SU-DHL-6 (cell line): ENCODE measurements around the gene DYNLL2.

Experiments
- H2AFZ ChIP-seq: fragments of 200-600 bp; sonication (generic); 2 replicates; pipeline ENCODE4 v1.6.1; 2014; ENCODE audit warnings: low read depth, mild to moderate bottlenecking, moderate library complexity, mixed read lengths, antibody characterized with exemption, low read length; ENCODE audit not compliant: severe bottlenecking
- H3F3A ChIP-seq: fragments of 200-600 bp; shearing (Covaris generic); 2 replicates; pipeline ENCODE4 v1.6.0; 2016; ENCODE audit warnings: antibody characterized with exemption, mild to moderate bottlenecking; ENCODE audit not compliant: insufficient read depth
- H3K27ac ChIP-seq: fragments of 200-600 bp; sonication (generic); 2 replicates; pipeline ENCODE4 v1.5.1; 2016; ENCODE audit warnings: low read depth, mild to moderate bottlenecking, low read length, moderate library complexity, mixed read lengths
- H3K27me3 ChIP-seq: fragments of 200-600 bp; sonication (generic), shearing (Covaris generic); 2 replicates; pipeline ENCODE4 v1.6.0; 2014; ENCODE audit warnings: mild to moderate bottlenecking, low read length
- H3K36me3 ChIP-seq: fragments of 200-600 bp; sonication (generic); 2 replicates; pipeline ENCODE4 v1.6.1; 2014; ENCODE audit warnings: mild to moderate bottlenecking, low read length, mixed read lengths
- H3K4me2 ChIP-seq: fragments of 300-600, 200-600 bp; shearing (Covaris generic), sonication (generic); 2 replicates; pipeline ENCODE4 v1.6.0; 2014; ENCODE audit warnings: low read length, low read depth, mild to moderate bottlenecking; ENCODE audit not compliant: poor library complexity, severe bottlenecking
- H3K4me3 ChIP-seq: fragments of 200-600 bp; sonication (generic); 2 replicates; pipeline ENCODE4 v1.5.1; 2014; ENCODE audit warnings: antibody characterized with exemption, low read length, mild to moderate bottlenecking, mixed read lengths; ENCODE audit not compliant: insufficient read depth, poor library complexity, severe bottlenecking
- H3K79me2 ChIP-seq: fragments of 200-600 bp; sonication (generic); 2 replicates; pipeline ENCODE4 v1.6.1; 2014; ENCODE audit warnings: mild to moderate bottlenecking, low read length, moderate library complexity; ENCODE audit not compliant: insufficient read depth
- H3K9ac ChIP-seq: fragments of 200-600 bp; sonication (generic); 2 replicates; pipeline ENCODE4 v1.7.0; 2014; ENCODE audit warnings: mild to moderate bottlenecking, low read length
- H3K9me2 ChIP-seq: fragments of 200-600 bp; sonication (generic); replicated peaks from 2 replicates; pipeline ENCODE4 v1.6.1; 2014; ENCODE audit warnings: low read length; ENCODE audit not compliant: insufficient read depth
- H3K9me3 ChIP-seq: fragments of 200-600 bp; sonication (generic); 2 replicates; pipeline ENCODE4 v1.6.1; 2014; ENCODE audit warnings: low read length, mixed read lengths; ENCODE audit not compliant: insufficient read depth
- H4K20me1 ChIP-seq: fragments of 200-600 bp; sonication (generic); 2 replicates; pipeline ENCODE4 v1.6.1; 2014; ENCODE audit warnings: low read depth, mild to moderate bottlenecking, antibody characterized with exemption, low read length, moderate library complexity, mixed read lengths
- CTCF ChIP-seq: fragments of 200-600 bp; sonication (generic); IDR thresholded peaks from one replicate; pipeline ENCODE4 v1.5.1; 2017; ENCODE audit warnings: antibody characterized with exemption, mild to moderate bottlenecking, low read length, moderate library complexity; ENCODE audit not compliant: insufficient read depth, poor library complexity, severe bottlenecking
- EZH2phosphoT487 ChIP-seq: fragments of 200-600 bp; sonication (generic), shearing (Covaris generic); conservative IDR thresholded peaks from 2 replicates; pipeline ENCODE4 v1.6.1; 2018; ENCODE audit warnings: mild to moderate bottlenecking, antibody characterized with exemption, low read length, moderate library complexity, mixed read lengths

DYNLL2 gene

GRCh38 chr17:58105093-58105492 lies 21.9 kb downstream of the DYNLL2 start:
- Histone ChIP-seq H3K4me3 (no peak overlapping the region), H3K27me3 (no peaks in the 10 kb centered on the region), H3K9ac (no peak overlapping the region), H2AFZ (no peak overlapping the region), H3K36me3 (no peaks in the 10 kb centered on the region), H3K79me2 (no peaks in the 10 kb centered on the region), H3F3A (no peaks in the 10 kb centered on the region), H3K9me2 (no peaks in the 10 kb centered on the region), H3K9me3 (no peaks in the 10 kb centered on the region), H3K4me2 (no peak overlapping the region), H3K27ac (no peak overlapping the region), H4K20me1 (no peaks in the 10 kb centered on the region)
- TF ChIP-seq EZH2phosphoT487 (no peak), CTCF (no peak)

- Histone ChIP-seq H3K27ac (no peak overlapping the region), H2AFZ (no peak overlapping the region), H3K79me2 (no peaks in the 10 kb centered on the region), H3K9me2 (no peaks in the 10 kb centered on the region), H3K9me3 (no peaks in the 10 kb centered on the region), H3K4me3 (no peak overlapping the region), H3K4me2 (no peak overlapping the region), H3K9ac (no peak overlapping the region), H3K36me3 (no peaks in the 10 kb centered on the region), H3K27me3 (no peaks in the 10 kb centered on the region), H4K20me1 (no peaks in the 10 kb centered on the region), H3F3A (no peaks in the 10 kb centered on the region)
- TF ChIP-seq CTCF, result no peak
These were observed 24.1 kb downstream of the DYNLL2 start for GRCh38 chr17:58107306-58107705.

- TF ChIP-seq CTCF (no peak), EZH2phosphoT487 (no peak)
- H3K36me3 ChIP-seq, result no peaks in the 10 kb centered on the region
These were observed 26.0 kb downstream of the DYNLL2 start for GRCh38 chr17:58109197-58109596.

DNA sequence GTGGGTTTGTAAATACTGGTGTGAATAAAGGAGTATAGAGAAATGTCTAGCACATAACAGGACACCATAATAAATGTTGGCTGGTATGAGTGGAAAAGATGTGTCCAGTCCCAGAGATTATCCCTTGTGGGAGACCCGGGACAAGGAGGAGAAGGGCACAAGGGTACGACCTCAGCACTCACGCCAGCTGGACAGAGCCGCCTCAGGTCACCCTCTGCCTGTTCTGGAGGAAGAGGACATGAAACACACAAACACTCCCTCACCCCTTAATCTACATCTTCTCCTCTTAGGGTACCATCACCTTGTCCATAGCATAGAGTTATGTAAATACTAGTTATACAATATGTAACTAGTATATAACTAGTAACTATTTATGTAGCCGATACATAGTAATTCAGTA lies 26.8 kb downstream of the DYNLL2 start:
- no peak overlapping the region for H3K4me3 ChIP-seq
- H3K27me3 ChIP-seq, result no peaks in the 10 kb centered on the region
- no peaks in the 10 kb centered on the region for H4K20me1 ChIP-seq
- H3K9ac ChIP-seq, result no peak overlapping the region
- no peaks in the 10 kb centered on the region for H3K9me3 ChIP-seq
- no peak overlapping the region for H3K4me2 ChIP-seq
- no peaks in the 10 kb centered on the region for H3K36me3 ChIP-seq
- H3K79me2 ChIP-seq, result no peaks in the 10 kb centered on the region
- H3K9me2 ChIP-seq, result no peaks in the 10 kb centered on the region
- TF ChIP-seq CTCF (no peak), EZH2phosphoT487 (no peak)
- H2AFZ ChIP-seq, result no peak overlapping the region
- H3F3A ChIP-seq, result no peaks in the 10 kb centered on the region
- no peak overlapping the region for H3K27ac ChIP-seq

More at GRCh38 chr17:58109197-58109596, 26.0 kb downstream of the DYNLL2 start:
- H3K4me2 ChIP-seq, result no peak overlapping the region
- no peaks in the 10 kb centered on the region for H3F3A ChIP-seq
- H2AFZ ChIP-seq, result no peak overlapping the region
- no peak overlapping the region for H3K4me3 ChIP-seq
- no peak overlapping the region for H3K9ac ChIP-seq
- no peaks in the 10 kb centered on the region for H3K9me3 ChIP-seq
- H3K79me2 ChIP-seq, result no peaks in the 10 kb centered on the region
- no peaks in the 10 kb centered on the region for H4K20me1 ChIP-seq
- no peak overlapping the region for H3K27ac ChIP-seq
- H3K9me2 ChIP-seq, result no peaks in the 10 kb centered on the region
- H3K27me3 ChIP-seq, result no peaks in the 10 kb centered on the region
